ENCODE results near the gene HOXC12.

The HOXC12 gene

GRCh38 chr12:53998900-53999236, 44.2 kb downstream of the HOXC12 start:
- no peak for DNase-seq

- no peak for DNase-seq
Observed at GRCh38 chr12:53999559-54000115, 44.9 kb downstream of the HOXC12 start.

DNA sequence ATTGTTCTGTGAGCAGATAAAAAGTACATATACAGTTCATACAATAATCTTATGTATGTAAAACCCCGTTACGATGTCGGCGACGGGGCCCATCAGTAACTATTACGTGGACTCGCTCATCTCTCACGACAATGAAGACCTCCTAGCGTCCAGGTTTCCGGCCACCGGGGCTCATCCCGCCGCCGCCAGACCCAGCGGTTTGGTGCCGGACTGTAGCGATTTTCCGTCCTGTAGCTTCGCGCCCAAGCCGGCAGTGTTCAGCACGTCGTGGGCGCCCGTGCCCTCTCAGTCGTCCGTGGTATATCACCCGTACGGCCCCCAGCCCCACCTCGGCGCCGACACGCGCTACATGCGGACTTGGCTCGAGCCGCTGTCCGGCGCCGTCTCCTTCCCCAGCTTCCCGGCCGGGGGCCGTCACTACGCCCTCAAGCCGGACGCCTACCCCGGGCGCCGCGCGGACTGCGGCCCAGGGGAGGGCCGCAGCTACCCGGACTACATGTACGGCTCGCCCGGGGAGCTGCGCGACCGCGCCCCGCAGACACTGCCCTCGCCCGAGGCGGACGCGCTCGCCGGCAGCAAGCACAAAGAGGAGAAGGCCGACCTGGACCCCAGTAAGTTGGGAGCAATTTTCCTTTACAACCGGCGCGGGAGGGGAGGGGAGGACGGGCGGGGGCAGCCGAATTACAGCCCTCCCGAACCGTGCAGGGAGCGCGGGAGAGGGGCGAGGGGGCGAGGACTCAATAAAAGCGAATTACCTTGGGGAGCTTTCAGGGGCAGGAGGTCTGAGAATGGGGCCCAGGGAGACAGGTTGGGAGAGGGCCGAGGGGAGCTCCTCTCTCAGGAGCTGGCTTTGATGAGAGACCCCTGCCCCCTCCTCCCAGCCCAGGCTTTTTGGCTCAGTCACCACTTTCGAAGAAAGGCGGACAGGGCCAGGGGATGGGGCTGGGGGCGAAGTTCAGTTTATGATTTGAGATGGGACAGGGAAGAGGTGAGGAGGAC, 45.7 kb downstream of the HOXC12 start, which contains the start of gene HOXC9:
HOXC9 (plus strand) TSS at position 46 of the 999 bp plus-strand sequence; CDS start at position 74, 28 bp downstream.
- no peak for DNase-seq

DNA sequence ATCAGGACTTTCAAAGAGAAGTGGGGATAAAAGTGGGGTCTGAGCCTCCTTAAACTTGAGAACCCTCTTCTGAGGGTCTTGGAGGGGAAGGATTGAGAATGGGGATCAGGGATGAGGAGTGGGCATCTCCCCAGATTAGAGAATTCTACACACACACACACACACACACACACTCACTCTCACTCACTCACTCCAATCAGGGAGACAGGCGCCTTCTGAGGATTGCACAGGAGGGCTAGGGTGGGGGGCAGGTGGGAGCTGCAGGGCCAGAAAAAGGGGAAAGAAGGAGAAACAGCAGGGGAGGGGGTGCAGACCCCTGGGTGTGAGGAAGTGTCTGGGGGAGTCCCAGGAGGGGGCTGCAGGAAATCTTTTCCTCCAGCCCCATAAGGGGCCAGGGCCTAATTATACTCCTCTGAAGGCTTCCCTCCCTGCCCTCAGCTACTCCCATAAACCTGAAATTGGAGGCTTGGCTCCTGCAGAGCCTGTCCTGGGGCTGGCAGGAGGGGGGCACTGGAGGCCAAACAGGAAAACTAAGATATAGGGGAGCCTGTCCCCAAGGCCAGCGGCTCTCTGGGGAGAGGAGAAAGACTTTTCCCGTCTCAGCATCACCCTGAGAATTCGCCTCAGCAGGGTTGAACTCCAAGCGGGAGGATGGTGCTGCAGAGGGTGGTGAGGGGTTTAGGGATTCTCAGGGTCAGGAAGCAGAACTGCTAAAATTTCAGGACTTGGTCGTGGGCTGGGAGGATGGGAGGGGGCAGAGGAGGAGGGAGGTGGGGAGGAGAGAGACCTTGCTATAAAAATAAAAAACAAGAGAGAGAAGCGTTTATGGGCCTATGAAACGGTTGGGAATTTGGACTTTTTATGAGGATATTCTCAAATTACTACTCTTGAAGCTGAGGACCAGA, 46.8 kb downstream of the HOXC12 start:
- DNase-seq: no peak

GRCh38 chr12:54002278-54002914, 47.7 kb downstream of the HOXC12 start:
- no peak for DNase-seq

DNA sequence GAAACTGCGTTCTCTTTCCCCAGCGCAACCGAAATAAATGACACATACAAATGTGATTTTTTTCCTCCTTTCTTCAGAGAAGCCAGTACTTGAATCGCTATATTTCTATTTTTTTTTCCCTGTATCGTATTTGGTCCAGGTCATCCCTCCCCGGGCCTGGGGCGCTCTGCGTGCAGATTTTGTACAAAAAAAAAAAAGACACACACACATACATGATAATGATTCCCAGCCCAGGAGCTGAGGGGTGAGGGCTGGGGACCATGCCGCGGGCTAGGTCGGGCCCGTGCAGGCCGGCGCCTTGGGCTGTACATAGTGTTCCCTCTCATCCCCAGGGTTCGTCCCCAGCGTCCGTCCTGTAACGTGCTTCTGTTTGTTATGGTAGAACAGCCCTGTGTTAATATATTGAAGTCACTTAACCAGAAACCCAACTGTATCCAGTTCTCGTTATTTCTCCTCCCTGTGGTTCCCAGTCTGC, 48.2 kb downstream of the HOXC12 start:
- no peak for DNase-seq

DNA sequence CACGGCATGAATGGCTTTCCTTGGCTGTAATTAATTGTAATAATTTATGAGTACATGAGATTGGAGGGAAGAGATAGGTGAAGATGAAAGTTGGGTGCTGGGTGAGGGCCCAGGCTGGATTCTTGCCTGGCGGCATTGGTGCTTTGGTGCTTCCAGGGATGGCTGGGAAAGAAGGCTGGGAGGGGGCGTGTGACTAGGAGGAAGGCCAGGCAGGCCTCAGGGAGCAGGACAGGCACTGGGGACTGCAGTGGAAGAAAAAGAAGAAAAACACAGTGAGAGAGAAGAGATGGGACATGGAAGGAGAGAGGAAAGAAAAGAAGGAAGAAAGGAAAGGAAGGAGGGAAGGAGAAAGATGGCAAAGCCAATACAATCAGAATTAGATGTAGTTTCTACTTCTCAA, 48.9 kb downstream of the HOXC12 start:
- no peak for DNase-seq

GRCh38 chr12:54004063-54004840, 49.5 kb downstream of the HOXC12 start:
- DNase-seq: no peak

- DNase-seq: no peak
Observed at GRCh38 chr12:54004841-54005530, 50.3 kb downstream of the HOXC12 start.

DNA sequence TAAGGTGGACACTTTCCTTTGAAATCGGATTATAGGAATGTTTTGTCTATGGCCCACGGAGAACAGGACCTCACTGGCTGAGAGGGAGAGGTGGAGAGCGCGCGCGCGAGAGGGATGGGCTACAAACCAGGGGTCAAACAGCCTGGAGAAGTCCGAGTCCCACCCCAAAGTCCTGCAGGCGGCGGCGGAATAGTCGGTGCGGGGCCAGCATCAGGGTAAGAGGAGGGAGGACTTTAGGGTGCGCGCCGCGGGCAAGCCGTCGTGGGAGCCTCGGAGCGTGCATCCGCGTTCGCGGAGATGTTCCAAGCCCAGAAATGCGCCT, 50.8 kb downstream of the HOXC12 start:
- DNase-seq: no peak

GRCh38 chr12:54005853-54006558, 51.3 kb downstream of the HOXC12 start:
- DNase-seq: peak; percentile 74

GRCh38 chr12:54006559-54007220, 52.0 kb downstream of the HOXC12 start:
- DNase-seq: no peak

- no peak for DNase-seq
Observed at GRCh38 chr12:54007538-54008259, 53.0 kb downstream of the HOXC12 start.

GRCh38 chr12:54008260-54008552, 53.5 kb downstream of the HOXC12 start:
- no peak for DNase-seq

Measured in CD4-positive, alpha-beta T cell treated with Interleukin-15 for 1 hour (primary cell).